HPDE6-E6E7 (cell line): ENCODE results near the gene SMIM43.
"Not testable (repeated sequence)": the region's sequence is repeated elsewhere in the genome, so short reads cannot be mapped to it uniquely, and the experiment has no call there.

ENCODE experiments used
- DNase-seq: peaks from one replicate; pipeline ENCODE4 v3.0.0; 2011; ENCODE audit warnings: missing footprints; ENCODE audit errors: extremely low spot score

SMIM43 gene

GRCh38 chr4:121736735-121737351, 28.1 kb downstream of the SMIM43 start:
- DNase-seq: peak; percentile 52

DNA sequence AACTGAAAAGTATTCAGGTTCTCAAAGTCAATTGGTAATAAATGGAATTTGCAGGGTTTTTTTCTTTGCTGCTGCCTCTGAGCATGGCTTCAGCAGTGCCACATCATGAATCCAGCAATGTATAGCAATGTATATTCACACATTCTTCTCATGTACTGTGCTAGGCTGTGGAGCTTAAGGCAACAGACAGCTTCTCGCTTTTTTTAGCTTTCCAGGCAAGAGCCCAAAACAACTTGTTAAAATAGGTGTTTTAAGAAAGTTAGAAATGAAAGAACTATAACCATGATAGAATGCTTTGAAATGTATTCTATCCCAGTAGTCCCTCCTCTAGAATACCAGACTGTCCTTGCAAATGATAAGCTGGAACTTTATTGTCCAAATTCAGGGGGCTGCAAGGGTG, 30.4 kb downstream of the SMIM43 start:
- no peak for DNase-seq

DNA sequence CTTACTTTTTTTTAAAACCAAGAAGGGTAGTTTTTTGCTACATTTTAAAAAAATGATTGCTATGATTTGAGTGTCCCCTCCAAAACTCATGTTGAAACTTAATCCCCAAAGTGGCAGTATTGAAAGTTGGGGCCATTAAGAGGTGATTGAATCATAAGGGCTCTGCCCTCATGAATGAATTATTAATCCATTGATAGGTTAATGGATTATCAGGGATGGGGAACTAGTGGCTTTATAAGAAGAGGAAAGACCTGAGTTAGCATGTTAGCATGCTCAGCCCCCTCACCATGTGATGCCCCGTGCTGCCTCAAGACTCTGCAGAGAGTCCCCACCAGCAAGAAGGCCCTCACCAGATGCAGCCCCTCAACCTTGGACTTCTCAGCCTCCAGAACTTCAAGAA, 31.0 kb downstream of the SMIM43 start:
- no peak for DNase-seq

GRCh38 chr4:121729753-121730152, 35.2 kb downstream of the SMIM43 start:
- DNase-seq: not testable (repeated sequence)

- DNase-seq: peak; percentile 20
Measured at GRCh38 chr4:121728798-121729226, 36.2 kb downstream of the SMIM43 start.

- DNase-seq: peak; percentile 61
Measured at GRCh38 chr4:121728066-121728465, 36.9 kb downstream of the SMIM43 start.

DNA sequence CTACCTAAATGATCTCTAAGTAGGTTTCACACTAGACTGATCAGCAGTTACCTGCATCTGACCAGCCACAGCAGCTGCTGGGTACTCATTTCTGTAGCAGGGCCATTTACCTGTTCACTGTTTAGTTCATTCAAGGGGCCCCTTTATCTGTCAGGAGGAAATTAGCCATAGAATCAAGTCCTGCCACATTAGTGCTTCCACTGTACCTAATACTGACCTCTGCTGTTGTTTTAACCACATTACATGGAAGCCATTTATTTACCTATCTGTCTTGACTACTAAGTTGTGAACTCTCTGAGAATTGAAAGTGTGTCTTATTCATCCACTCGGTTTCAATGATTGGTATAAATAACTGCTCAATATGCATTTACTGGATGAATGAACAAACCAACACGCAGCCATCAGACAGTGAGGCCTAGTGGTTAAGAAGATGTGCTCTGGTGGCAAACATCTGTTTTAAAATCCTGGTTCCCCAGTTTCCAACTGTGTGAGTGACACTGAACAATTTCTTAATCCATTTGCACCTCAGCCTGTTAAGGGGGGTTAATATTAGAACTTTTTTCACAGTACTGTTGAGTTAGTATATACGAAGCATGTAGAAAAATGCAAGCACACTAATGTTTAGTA, 38.2 kb downstream of the SMIM43 start:
- peak; percentile 22 for DNase-seq

- DNase-seq: no peak
Measured at GRCh38 chr4:121724671-121725070, 40.3 kb downstream of the SMIM43 start.

GRCh38 chr4:121721700-121722099, 43.3 kb downstream of the SMIM43 start:
- no peak for DNase-seq

- DNase-seq: no peak
Measured at GRCh38 chr4:121720109-121720508, 44.9 kb downstream of the SMIM43 start.

DNA sequence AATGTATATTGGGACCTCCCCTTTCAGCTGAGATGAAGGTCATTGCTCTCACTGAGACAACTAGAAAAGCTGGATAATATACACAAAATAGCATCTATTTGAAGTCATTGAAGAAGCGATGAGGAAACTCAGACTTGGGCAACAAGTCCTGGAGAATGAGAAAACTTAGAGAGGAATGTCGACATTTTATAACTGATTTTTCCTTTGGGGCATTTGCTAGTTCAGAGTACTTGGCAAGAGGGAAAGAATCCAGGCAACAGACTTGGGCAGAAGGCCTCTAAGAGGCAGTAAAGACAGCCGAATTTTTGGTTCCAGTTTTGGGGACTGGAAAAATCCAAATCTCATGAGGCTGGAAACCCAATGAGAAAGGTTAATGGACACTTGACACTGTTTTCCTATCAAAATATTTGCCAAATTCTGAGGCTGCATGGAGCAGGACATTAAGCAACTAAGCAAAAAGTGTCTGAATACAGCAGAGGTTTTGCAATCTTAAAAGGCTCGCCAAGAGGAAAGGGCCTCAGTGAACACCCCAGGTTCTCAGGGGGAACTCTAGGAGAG, 47.2 kb downstream of the SMIM43 start:
- DNase-seq: no peak

DNA sequence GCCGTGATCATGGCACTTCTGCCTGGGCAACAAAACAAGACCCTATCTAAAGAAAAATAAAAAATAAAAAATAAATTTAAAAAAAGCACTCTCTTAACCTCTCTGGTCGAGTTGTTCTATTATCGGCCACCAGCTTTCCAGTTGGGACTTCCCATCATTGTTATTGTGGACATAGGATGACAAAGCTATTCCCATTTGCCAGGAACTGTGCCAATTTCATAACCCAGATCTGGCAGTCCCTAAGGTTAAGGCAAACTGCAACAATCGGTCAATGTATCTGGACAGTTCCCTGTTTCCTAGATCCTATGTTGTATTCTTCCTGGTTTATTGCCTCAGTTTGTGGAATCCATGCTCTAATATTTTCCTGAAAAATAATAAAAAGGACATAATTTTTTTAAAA, 50.4 kb downstream of the SMIM43 start:
- DNase-seq: no peak

GRCh38 chr4:121712783-121713182, 52.2 kb downstream of the SMIM43 start:
- no peak for DNase-seq

DNA sequence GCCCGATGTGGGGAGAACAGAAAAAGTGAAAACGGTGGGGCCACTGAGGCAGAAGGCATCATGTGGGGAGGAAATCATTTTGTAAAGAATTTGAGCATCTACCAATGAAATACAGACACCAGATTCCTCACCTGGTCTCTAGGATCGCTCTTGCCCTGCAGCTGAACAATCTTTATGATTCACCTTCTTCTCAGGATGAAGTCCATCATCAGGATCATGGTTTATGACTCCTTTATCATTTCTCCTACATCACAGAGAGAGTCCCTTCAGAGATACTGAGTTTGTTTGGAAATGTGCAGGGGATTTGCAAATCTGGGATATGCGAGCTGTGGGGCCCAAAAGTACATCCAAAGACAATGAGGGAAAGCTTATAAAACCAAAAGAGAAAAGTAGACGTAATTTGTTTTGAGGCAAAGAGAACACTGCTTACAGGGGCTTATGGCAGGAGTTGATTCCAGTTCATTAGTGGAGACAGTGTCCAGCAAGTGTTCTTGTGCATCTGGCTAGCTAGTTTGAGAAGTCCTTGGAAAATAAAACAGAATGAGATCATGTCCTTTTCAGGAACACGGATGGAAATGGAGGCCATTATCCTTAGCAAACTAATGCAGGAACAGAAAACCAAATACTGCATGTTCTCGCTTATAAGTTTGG, 52.8 kb downstream of the SMIM43 start:
- DNase-seq: peak; percentile 39

GRCh38 chr4:121711263-121712000, 53.5 kb downstream of the SMIM43 start:
- peak; percentile 83 for DNase-seq

GRCh38 chr4:121709766-121710405, 55.1 kb downstream of the SMIM43 start:
- no peak for DNase-seq
